A673 (cell line): ENCODE measurements around the gene LHX1. TPM values are rescaled to one million over a fixed set of nuclear protein-coding genes. Genes with fewer than 3 reads are reported as not detected.

Experiments used
- BruUV-seq: library from RNA; stranded (reverse); fragments of 400-500 nt; replicated peaks from 2 replicates; lab custom pipeline; 2021; lab: Mats Ljungman, UMichigan
- CTCF ChIA-PET: fragments of 300-600 bp; sonication (Branson Sonifier 250); formaldehyde crosslinking; loops from one replicate; lab custom pipeline; 2022; ENCODE audit warnings: antibody characterized with exemption; lab: Charles Lee
- POLR2A ChIA-PET: fragments of 300-600 bp; sonication (Branson Sonifier 250); formaldehyde crosslinking; loops from one replicate; lab custom pipeline; 2022; ENCODE audit warnings: antibody characterized with exemption; ENCODE audit not compliant: low non-redundant PET; lab: Charles Lee
- DNase-seq: peaks from one replicate; pipeline ENCODE4 v3.0.0-alpha.2; 2015; ENCODE audit warnings: low spot score
- H3K27ac ChIP-seq: fragments of 200-600 bp; sonication (generic); 2 replicates; pipeline ENCODE4 v1.5.1; 2016; ENCODE audit warnings: mixed run types, low read depth, mild to moderate bottlenecking, mixed read lengths, antibody characterized with exemption, low read length; ENCODE audit not compliant: poor library complexity, severe bottlenecking
- H3K27me3 ChIP-seq: fragments of 200-600 bp; sonication (generic); replicated peaks from 2 replicates; pipeline ENCODE4 v1.6.1; 2017; ENCODE audit warnings: mixed run types, low read depth, mild to moderate bottlenecking, mixed read lengths, antibody characterized with exemption, low read length; ENCODE audit not compliant: insufficient read depth, poor library complexity
- H3K36me3 ChIP-seq: fragments of 200-600 bp; sonication (generic); 2 replicates; pipeline ENCODE4 v1.6.1; 2016; ENCODE audit warnings: mixed run types, mild to moderate bottlenecking, mixed read lengths, antibody characterized with exemption, low read length; ENCODE audit not compliant: insufficient read depth, poor library complexity, severe bottlenecking
- H3K4me1 ChIP-seq: fragments of 200-600 bp; sonication (generic); 2 replicates; pipeline ENCODE4 v1.6.1; 2017; ENCODE audit warnings: mixed run types, mild to moderate bottlenecking, mixed read lengths, antibody characterized with exemption, low read length; ENCODE audit not compliant: insufficient read depth, poor library complexity, severe bottlenecking
- H3K4me3 ChIP-seq: fragments of 200-600 bp; sonication (generic); 2 replicates; pipeline ENCODE4 v1.5.1; 2016; ENCODE audit warnings: low read depth, mixed run types, mild to moderate bottlenecking, mixed read lengths, low read length; ENCODE audit not compliant: poor library complexity, severe bottlenecking
- H3K9me3 ChIP-seq: fragments of 200-600 bp; sonication (generic); 2 replicates; pipeline ENCODE4 v1.6.1; 2016; ENCODE audit warnings: mixed run types, low read depth, mild to moderate bottlenecking, mixed read lengths, antibody characterized with exemption, low read length; ENCODE audit not compliant: poor library complexity, severe bottlenecking
- EZH2 ChIP-seq: fragments of 200-600 bp; sonication (generic); IDR thresholded peaks from 2 replicates; pipeline ENCODE4 v1.6.1; 2017; ENCODE audit warnings: borderline replicate concordance, low read depth, mild to moderate bottlenecking, mixed read lengths, antibody characterized with exemption, low read length; ENCODE audit not compliant: poor library complexity, severe bottlenecking
- intact Hi-C: fragments of 100-400 bp; cut with micrococcal nuclease; formaldehyde crosslinking; loops from one replicate; pipeline ENCODE4 v1.10.0; 2022; ENCODE audit not compliant: unreplicated experiment
- total RNA-seq: library from RNA; stranded (reverse); gene quantifications from 2 replicates; pipeline ENCODE4 v1.2.3, GENCODE V29; 2021
- TF ChIP-seq, protein P1 (sequence below): fragments of 300-800, 200-600 bp; sonication (generic); conservative IDR thresholded peaks from 2 replicates; pipeline ENCODE4 v1.5.1; 2017; ENCODE audit warnings: low read depth, mild to moderate bottlenecking, antibody characterized with exemption, low read length, moderate library complexity, mixed read lengths

Gene LHX1
- total RNA-seq, 1 experiment from 2014 or later = not detected

- intact Hi-C loops = no loop called here
- peak overlapping the region; percentile 82 for H3K4me3 ChIP-seq
- TF ChIP-seq EZH2 = peak; percentile 17
- TF ChIP-seq, protein P1, sequence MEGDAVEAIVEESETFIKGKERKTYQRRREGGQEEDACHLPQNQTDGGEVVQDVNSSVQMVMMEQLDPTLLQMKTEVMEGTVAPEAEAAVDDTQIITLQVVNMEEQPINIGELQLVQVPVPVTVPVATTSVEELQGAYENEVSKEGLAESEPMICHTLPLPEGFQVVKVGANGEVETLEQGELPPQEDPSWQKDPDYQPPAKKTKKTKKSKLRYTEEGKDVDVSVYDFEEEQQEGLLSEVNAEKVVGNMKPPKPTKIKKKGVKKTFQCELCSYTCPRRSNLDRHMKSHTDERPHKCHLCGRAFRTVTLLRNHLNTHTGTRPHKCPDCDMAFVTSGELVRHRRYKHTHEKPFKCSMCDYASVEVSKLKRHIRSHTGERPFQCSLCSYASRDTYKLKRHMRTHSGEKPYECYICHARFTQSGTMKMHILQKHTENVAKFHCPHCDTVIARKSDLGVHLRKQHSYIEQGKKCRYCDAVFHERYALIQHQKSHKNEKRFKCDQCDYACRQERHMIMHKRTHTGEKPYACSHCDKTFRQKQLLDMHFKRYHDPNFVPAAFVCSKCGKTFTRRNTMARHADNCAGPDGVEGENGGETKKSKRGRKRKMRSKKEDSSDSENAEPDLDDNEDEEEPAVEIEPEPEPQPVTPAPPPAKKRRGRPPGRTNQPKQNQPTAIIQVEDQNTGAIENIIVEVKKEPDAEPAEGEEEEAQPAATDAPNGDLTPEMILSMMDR = no peak
- ChIA-PET CTCF (no interaction called here), POLR2A (no interaction called here)
- no peaks in the 10 kb centered on the region for H3K9me3 ChIP-seq
- peaks cover 51% of the 10 kb centered on the region for H3K27me3 ChIP-seq
- H3K27ac ChIP-seq = no peak overlapping the region
- BruUV-seq = no TSS peak
- H3K36me3 ChIP-seq = peaks cover 16% of the 10 kb centered on the region
- no peaks in the 10 kb centered on the region for H3K4me1 ChIP-seq
- no peak for DNase-seq
These were observed 10.8 kb downstream of the LHX1 start for GRCh38 chr17:36947922-36948716.

- CTCF ChIA-PET = no interaction called here
These were observed 11.6 kb downstream of the LHX1 start, which contains the start of gene AATF for GRCh38 chr17:36948717-36949460. Gene AATF, plus strand, starts transcription at chr17:36948954. Its CDS starts 172 bp downstream, at chr17:36949126.

GRCh38 chr17:36949461-36949927 is 12.2 kb downstream of the LHX1 start:
- TSS peak; percentile 22 for BruUV-seq
- Histone ChIP-seq H3K9me3 (no peaks in the 10 kb centered on the region), H3K27ac (peak overlapping the region; percentile 87), H3K4me1 (no peaks in the 10 kb centered on the region), H3K36me3 (peaks cover 23% of the 10 kb centered on the region), H3K27me3 (peaks cover 37% of the 10 kb centered on the region), H3K4me3 (peak overlapping the region; percentile 82)
- POLR2A ChIA-PET = no interaction called here
- TF ChIP-seq EZH2 = no peak
- no peak for DNase-seq
- intact Hi-C loops = no loop called here
- CTCF ChIA-PET = no interaction called here

More at GRCh38 chr17:36948717-36949460, 11.6 kb downstream of the LHX1 start, which contains the start of gene AATF:
- DNase-seq = peak; percentile 92
- H3K27me3 ChIP-seq = peaks cover 43% of the 10 kb centered on the region
- peak within 1 kb of the TSS; percentile 82 for H3K4me3 ChIP-seq
- no peaks in the 10 kb centered on the region for H3K9me3 ChIP-seq
- TF ChIP-seq EZH2 = no peak
- TF ChIP-seq, protein P1 = no peak
- H3K4me1 ChIP-seq = no peaks in the 10 kb centered on the region
- no TSS peak for BruUV-seq
- H3K36me3 ChIP-seq = peaks cover 18% of the 10 kb centered on the region
- POLR2A ChIA-PET = no interaction called here
- peak within 1 kb of the TSS; percentile 87 for H3K27ac ChIP-seq
- intact Hi-C loops = no loop called here
